HS-27A (cell line): ENCODE measurements around the gene RIMS4.

ENCODE experiments used
- DNase-seq: peaks from one replicate; pipeline ENCODE4 v3.0.0-alpha.2; 2012; ENCODE audit warnings: low read depth, missing footprints

RIMS4 gene

GRCh38 chr20:44739942-44740341 is 70.4 kb downstream of the RIMS4 start:
- DNase-seq: no peak

GRCh38 chr20:44738813-44739477 is 71.4 kb downstream of the RIMS4 start:
- peak; percentile 79 for DNase-seq

GRCh38 chr20:44737116-44737515 is 73.2 kb downstream of the RIMS4 start:
- no peak for DNase-seq

GRCh38 chr20:44736170-44737021 is 74.0 kb downstream of the RIMS4 start:
- DNase-seq: peak; percentile 76

- DNase-seq: no peak
These were observed 74.6 kb downstream of the RIMS4 start for GRCh38 chr20:44735816-44736169.

- DNase-seq: no peak
These were observed 75.4 kb downstream of the RIMS4 start for GRCh38 chr20:44734938-44735337.

- no peak for DNase-seq
These were observed 76.8 kb downstream of the RIMS4 start for GRCh38 chr20:44733341-44734069.

GRCh38 chr20:44732327-44732726 is 78.0 kb downstream of the RIMS4 start:
- DNase-seq: no peak

- no peak for DNase-seq
These were observed 78.7 kb downstream of the RIMS4 start for GRCh38 chr20:44731657-44732056.

- peak; percentile 98 for DNase-seq
These were observed 79.9 kb downstream of the RIMS4 start for GRCh38 chr20:44730441-44730840.

- peak; percentile 92 for DNase-seq
These were observed 81.4 kb downstream of the RIMS4 start for GRCh38 chr20:44728801-44729443.

GRCh38 chr20:44727651-44728050 is 82.7 kb downstream of the RIMS4 start:
- DNase-seq: no peak

- DNase-seq: no peak
These were observed 83.3 kb downstream of the RIMS4 start for GRCh38 chr20:44727039-44727438.

GRCh38 chr20:44725837-44726236 is 84.5 kb downstream of the RIMS4 start:
- DNase-seq: no peak

- DNase-seq: no peak
These were observed 85.8 kb downstream of the RIMS4 start for GRCh38 chr20:44724423-44725091.

- DNase-seq: no peak
These were observed 86.5 kb downstream of the RIMS4 start for GRCh38 chr20:44723798-44724362.

- DNase-seq: no peak
These were observed 87.0 kb downstream of the RIMS4 start for GRCh38 chr20:44723391-44723790.

- no peak for DNase-seq
These were observed 87.4 kb downstream of the RIMS4 start for GRCh38 chr20:44722990-44723389.

GRCh38 chr20:44721785-44722054 is 88.6 kb downstream of the RIMS4 start:
- no peak for DNase-seq

GRCh38 chr20:44720997-44721784 is 89.2 kb downstream of the RIMS4 start:
- DNase-seq: peak; percentile 95

GRCh38 chr20:44720621-44720996 is 89.7 kb downstream of the RIMS4 start:
- DNase-seq: peak; percentile 94
